GM21717 (cell line): Measurements from ENCODE around the gene RIPK4.
"Not testable (repeated sequence)": the region's sequence is repeated elsewhere in the genome, so short reads cannot be mapped to it uniquely, and the experiment has no call there.

Experiments used
- ATAC-seq: cut with Tn5 transposase; IDR thresholded peaks from one replicate; pipeline ENCODE4 v1.9.1; 2021; ENCODE audit warnings: mild to moderate bottlenecking, moderate library complexity; ENCODE audit not compliant: unreplicated experiment

The RIPK4 gene

GRCh38 chr21:41796476-41797080 is 29.7 kb upstream of the RIPK4 start:
- no peak for ATAC-seq

GRCh38 chr21:41795726-41796125 is 28.9 kb upstream of the RIPK4 start:
- ATAC-seq: no peak

GRCh38 chr21:41794600-41794999 is 27.7 kb upstream of the RIPK4 start:
- no peak for ATAC-seq

- no peak for ATAC-seq
Measured at GRCh38 chr21:41792711-41793110, 25.9 kb upstream of the RIPK4 start.

GRCh38 chr21:41786509-41786987 is 19.7 kb upstream of the RIPK4 start:
- ATAC-seq: no peak

GRCh38 chr21:41785262-41785661 is 18.4 kb upstream of the RIPK4 start:
- ATAC-seq: not testable (repeated sequence)

GRCh38 chr21:41784456-41785102 is 17.7 kb upstream of the RIPK4 start:
- no peak for ATAC-seq

- ATAC-seq: no peak
Measured at GRCh38 chr21:41783476-41784180, 16.8 kb upstream of the RIPK4 start.

GRCh38 chr21:41781050-41781410 is 14.2 kb upstream of the RIPK4 start:
- no peak for ATAC-seq

GRCh38 chr21:41780337-41781049 is 13.6 kb upstream of the RIPK4 start:
- no peak for ATAC-seq

- ATAC-seq: no peak
Measured at GRCh38 chr21:41779659-41780058, 12.8 kb upstream of the RIPK4 start.

- ATAC-seq: no peak
Measured at GRCh38 chr21:41778930-41779600, 12.2 kb upstream of the RIPK4 start.

- no peak for ATAC-seq
Measured at GRCh38 chr21:41777951-41778815, 11.3 kb upstream of the RIPK4 start.

- ATAC-seq: no peak
Measured at GRCh38 chr21:41776778-41777177, 9.9 kb upstream of the RIPK4 start.

- no peak for ATAC-seq
Measured at GRCh38 chr21:41775149-41775472, 8.3 kb upstream of the RIPK4 start.

- no peak for ATAC-seq
Measured at GRCh38 chr21:41774467-41775148, 7.8 kb upstream of the RIPK4 start.

- ATAC-seq: no peak
Measured at GRCh38 chr21:41772351-41773080, 5.7 kb upstream of the RIPK4 start.

GRCh38 chr21:41771625-41771945 is 4.7 kb upstream of the RIPK4 start:
- no peak for ATAC-seq
